Left renal cortex interstitium (tissue), 4 donors: Measurements from ENCODE around the gene SAMD10. TPM values are rescaled to one million over a fixed set of nuclear protein-coding genes. Genes with fewer than 3 reads are reported as not detected.
"Not testable (repeated sequence)": the region's sequence is repeated elsewhere in the genome, so short reads cannot be mapped to it uniquely, and the experiment has no call there.

ENCODE experiments used
- DNase-seq, 4 donors: peaks; one replicate each; pipeline ENCODE4 v3.0.0-alpha.2; 2013; ENCODE audit warnings: low read depth in 4 of 4, low spot score in 2 of 4, missing footprints in 1 of 4
- polyA plus RNA-seq, 4 donors: library from polyadenylated mRNA; unstranded; fragments of 120-200 nt; gene quantifications; one replicate each; pipeline ENCODE4 v1.2.1, GENCODE V29; 2013; ENCODE audit not compliant: insufficient read length in 4 of 4

Gene SAMD10
- polyA plus RNA-seq, 4 donors = 6.8 to 14.2 (median 9.6) TPM

GRCh38 chr20:63970714-63971431 lies 8.6 kb downstream of the SAMD10 start:
- no peak for DNase-seq

- no peak for DNase-seq
Measured at GRCh38 chr20:63969838-63970713, 9.4 kb downstream of the SAMD10 start, which contains the start of gene ZNF512B. Gene ZNF512B, minus strand, starts transcription at chr20:63969930. Its CDS starts 1,980 bp downstream, at chr20:63967950.

- no peak for DNase-seq
Measured at GRCh38 chr20:63968928-63969760, 10.3 kb downstream of the SAMD10 start.

- no peak for DNase-seq
Measured at GRCh38 chr20:63968136-63968927, 11.1 kb downstream of the SAMD10 start.

DNA sequence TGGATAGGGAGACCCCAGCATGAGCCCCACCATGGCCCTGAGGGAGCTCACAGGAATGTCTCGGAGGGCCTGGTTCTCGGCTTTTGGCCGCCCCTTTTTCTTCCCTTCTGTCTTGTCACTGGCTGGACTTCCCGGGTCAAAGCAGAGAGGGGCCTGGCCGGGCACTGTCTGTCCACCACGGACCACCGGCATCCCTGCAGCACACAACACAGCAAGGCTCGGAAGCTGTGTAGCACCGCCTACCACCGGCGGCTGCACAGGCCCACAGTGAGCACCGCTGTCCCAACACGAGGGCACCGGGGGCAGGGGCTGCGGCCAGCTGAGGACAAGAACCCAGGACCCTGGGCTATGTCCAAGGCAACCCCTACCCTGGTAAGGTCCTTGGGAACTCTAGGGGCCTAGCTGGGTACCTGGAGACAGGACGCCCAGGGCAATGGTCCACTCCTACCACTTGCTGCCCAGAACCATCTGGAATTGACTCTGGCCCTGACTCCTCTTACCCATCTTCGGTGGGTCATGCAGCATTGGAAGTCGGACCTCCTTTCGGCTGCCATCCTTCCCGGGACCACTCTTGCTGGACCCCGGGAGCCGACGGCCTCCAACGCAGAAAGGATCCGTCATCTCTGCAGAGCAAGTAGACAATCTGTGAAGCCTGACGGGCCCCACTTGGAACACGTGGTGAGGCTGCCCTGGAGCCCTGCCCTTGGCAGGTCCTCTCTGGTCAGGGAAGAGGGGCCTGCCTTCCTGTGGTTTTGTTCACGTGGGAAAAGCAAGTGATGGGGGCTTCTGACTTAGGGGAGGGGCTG lies 11.9 kb downstream of the SAMD10 start:
- no peak for DNase-seq

DNA sequence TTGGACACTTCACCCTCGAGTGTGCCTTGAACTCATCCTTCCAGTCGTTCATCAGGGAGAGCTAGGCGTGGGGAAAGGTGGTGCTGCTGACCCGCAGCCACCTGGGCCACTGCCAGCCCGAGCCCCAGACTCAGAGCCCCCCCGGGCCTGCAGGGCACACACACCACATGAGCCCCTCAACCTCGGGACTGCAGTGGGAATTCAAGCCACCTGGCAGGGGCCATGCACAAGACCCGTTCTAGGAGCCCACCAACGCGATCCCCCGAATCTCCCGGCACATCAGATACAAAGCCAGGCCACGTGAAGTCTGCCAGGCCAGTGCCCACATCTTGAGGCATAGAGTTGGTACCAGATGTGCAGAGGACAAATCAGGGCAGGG lies 12.5 kb downstream of the SAMD10 start:
- DNase-seq = no peak

DNA sequence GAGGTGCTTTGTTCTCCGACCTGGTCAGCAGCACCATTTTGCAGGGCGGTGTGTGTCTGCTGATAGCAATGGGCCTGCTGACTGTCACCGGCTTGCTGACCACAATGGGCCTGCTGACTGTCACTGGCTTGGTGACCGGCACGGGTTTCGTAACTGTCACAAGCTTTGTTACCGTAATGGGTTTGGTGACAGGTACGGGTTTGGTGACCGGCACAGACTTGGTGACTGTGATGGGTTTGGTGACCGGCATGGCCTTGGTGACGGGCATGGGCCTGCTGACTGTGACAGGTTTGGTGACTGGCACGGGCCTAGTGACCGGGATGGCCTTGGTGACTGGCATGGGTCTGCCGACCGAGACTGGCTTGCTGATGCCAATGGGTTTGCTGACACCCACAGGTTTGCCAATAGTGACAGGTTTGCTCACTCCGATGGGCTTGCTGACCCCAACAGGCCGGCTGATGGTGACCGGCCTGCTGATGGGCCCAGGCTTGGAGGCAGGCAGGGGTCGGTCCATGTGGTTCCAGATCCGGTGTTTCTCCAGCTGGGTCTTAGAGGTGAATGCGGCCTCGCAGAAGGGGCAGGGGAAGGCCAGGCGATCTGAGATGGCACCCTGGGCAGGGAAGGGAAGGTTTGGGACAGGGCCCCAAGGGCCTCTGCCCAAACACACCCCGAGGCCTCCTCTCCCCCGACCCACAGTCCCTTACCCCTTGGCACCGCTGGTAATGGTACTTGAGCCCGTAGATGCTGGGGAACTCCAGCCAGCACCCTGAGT lies 13.1 kb downstream of the SAMD10 start:
- DNase-seq = no peak

DNA sequence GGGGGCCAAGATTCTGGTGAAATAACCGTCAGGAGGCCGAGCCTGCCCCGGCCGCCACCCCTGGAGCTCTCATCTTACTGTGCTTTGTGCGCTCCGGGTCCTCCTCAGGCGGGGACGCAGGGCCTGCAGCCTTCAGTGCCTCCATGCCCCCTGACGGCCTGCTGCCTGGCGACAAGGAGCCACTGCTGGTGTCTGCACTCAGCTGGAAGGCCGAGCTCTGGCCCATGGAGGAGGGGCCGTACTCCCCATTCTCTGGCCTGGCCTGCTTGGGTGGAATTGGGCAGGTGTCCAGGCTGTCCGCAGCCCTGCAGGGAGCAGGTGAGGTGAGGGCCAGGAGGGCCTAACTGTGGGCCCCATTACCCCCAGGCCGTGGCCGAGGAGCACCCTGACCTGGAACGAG lies 15.0 kb downstream of the SAMD10 start:
- no peak for DNase-seq

GRCh38 chr20:63963784-63964301 lies 15.6 kb downstream of the SAMD10 start:
- no peak for DNase-seq

GRCh38 chr20:63963348-63963741 lies 16.1 kb downstream of the SAMD10 start:
- no peak for DNase-seq

DNA sequence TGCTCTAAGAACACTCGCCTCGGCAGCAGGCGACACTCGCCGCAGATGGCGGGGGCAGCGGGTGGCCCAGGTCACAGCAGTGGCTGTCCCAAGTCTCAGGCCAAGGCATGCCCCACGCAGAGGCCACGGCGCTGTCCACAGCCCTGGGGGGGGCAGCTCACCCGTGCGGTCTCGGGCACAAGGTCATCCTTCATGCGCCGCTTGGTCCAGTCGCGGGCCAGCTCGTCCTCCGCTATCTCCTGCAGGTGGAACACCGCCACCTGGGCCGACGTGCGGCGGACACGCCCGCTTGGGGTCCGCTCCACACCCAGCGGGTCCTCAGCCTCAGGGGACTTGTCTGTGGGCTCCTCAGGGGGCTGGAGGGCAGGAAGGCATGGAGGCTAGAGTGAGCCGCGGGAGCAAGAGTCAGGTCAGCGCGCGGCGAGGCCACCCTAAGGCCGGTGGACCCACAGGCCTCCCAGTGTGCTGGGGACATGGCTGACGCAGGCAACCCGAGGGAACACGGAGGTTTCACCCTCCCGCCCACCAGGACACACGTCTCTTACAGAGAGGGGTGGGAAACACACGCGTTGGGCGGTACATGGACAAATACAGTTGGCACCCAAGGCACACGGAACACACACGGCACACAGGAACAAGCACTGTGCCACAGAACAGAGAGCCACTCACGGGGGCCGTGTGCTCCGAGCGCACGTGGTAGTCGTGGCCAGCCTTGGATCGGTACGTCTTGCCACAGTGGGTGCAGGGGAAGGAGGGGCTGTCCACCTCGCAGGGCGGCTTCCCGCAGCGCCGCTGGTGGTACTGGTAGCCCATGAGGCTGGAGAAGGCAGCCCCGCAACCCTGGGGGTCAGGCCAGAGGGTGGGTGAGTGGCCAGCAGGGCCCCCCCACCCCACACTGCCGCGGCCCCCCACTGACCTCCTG lies 16.8 kb downstream of the SAMD10 start:
- DNase-seq = no peak

- no peak for DNase-seq
Measured at GRCh38 chr20:63961664-63962425, 17.6 kb downstream of the SAMD10 start.

DNA sequence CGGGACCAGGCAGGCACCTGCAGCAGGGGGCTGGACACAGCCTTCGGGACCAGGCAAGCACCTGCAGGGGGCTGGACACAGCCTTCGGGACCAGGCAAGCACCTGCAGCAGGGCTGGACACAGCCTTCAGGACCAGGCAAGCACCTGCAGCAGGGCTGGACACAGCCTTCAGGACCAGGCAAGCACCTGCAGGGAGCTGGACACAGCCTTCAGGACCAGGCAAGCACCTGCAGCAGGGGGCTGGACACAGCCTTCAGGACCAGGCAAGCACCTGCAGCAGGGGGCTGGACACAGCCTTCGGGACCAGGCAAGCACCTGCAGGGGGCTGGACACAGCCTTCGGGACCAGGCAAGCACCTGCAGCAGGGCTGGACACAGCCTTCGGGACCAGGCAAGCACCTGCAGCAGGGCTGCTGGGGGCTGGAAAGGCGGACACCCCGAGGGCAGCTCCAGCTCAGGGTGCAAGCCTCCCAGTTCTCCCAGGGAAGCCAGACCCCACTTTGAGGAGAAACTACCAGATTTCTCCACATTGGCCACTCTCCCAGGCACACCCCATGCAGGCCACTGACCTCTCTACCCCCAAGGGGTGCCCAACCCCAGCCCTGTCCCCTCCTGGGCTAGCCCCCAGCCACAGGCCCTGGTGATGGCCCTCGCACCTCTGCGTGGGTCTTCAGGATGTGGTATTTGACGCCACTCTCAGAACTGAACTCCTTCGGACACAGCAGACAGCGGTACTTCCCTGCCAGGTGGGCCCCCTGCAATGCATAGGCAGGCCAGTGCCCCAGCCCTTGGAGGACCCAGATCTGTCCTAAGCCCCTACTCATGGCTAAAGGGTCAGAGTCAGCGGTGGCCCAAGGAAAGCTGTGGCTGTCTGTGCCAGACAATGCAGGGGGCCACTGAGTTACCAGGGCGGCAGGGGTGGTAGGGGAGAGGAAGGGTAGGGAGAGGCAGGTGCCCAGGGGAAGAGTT lies 18.5 kb downstream of the SAMD10 start:
- not testable (repeated sequence) for DNase-seq

GRCh38 chr20:63959699-63960075 lies 19.8 kb downstream of the SAMD10 start:
- DNase-seq = no peak

GRCh38 chr20:63958964-63959698 lies 20.3 kb downstream of the SAMD10 start:
- DNase-seq = no peak
